Measurements from ENCODE around the gene SBNO1. TPM values are rescaled to one million over a fixed set of nuclear protein-coding genes. Genes with fewer than 3 reads are reported as not detected.
"Not testable (repeated sequence)": the region's sequence is repeated elsewhere in the genome, so short reads cannot be mapped to it uniquely, and the experiment has no call there.

The SBNO1 gene
- 33.8 TPM for polyA plus RNA-seq (2013, experiment 1 of 4)
- polyA plus RNA-seq (2013, experiment 2 of 4), result 39.9 TPM
- 24.1 TPM for polyA plus RNA-seq (2013, experiment 3 of 4)
- polyA plus RNA-seq (2013, experiment 4 of 4), result 27.3 TPM

DNA sequence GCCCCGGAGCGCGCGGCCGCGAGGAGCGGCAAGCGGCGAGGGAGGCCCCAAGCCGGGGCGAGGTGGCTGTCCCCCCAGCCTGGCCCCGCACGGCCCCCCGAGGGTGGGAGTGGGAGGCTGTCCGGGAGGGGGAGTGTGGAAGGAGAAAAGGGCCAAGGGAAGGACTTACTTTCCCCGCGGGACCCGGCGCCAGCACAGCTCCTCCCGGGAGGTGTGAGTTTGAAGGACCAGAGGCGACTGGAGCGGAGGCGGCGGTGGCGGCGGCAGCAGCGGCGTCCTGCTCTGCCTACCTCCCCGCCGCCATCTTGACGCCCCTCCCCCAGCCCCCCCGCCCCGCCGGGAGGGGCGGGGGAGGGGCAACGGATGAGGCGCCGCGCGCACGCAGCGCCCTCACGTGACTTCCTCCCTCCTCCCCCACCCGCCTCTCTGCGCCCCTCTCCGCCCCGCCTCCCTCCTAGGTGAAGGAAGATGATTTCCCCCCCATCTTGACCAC, at the start of gene SBNO1:
TSS of gene SBNO1 (minus strand) at position 316 of the 493 bp plus-strand sequence. CDS start 14,406 bp downstream, outside the sequence.
- Histone ChIP-seq H3K9me3 (ENCODE audit: control insufficient read depth, low read length) (no peaks in the 10 kb centered on the region), H3K4me1 (ENCODE audit: control insufficient read depth, insufficient read depth, low read length) (peaks cover 6% of the 10 kb centered on the region), H3K27ac (ENCODE audit: insufficient read depth, low read depth, low read length, poor library complexity, severe bottlenecking) (peak within 1 kb of the TSS; percentile 94), H3K36me3 (ENCODE audit: control insufficient read depth, insufficient read depth, low read length) (no peaks in the 10 kb centered on the region), H3K4me3 (ENCODE audit: insufficient read depth, low read depth, low read length) (peak within 1 kb of the TSS; percentile 92), H3K27me3 (ENCODE audit: control insufficient read depth, insufficient read depth, low read length, poor library complexity, severe bottlenecking) (no peaks in the 10 kb centered on the region)
- WGBS, 2 experiments, result 0 to 1% methylated on average over 33 to 43 of the region's 47 CpGs

DNA sequence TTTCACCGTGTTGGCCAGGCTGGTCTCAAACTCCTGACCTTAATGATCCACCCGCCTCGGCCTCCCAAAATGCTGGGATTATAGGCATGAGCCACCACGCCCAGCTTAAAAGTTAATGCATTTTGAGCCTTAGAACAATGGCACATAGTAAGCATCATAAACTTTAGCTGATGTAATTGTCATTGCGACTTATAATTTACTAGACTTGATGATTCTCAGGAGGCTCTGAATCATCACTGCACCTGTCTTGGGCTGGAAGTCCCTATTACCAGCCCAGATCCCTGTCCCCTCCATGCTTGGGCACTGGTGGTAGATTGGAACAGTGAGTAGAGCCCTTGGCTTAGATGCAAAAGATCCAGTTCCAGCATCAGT, 45.4 kb upstream of the SBNO1 start:
- no peaks in the 10 kb centered on the region for H3K4me1 ChIP-seq (ENCODE audit: control insufficient read depth, insufficient read depth, low read length)
- H3K27me3 ChIP-seq (ENCODE audit: control insufficient read depth, insufficient read depth, low read length, poor library complexity, severe bottlenecking), result no peaks in the 10 kb centered on the region
- no peaks in the 10 kb centered on the region for H3K9me3 ChIP-seq (ENCODE audit: control insufficient read depth, low read length)
- no peak overlapping the region for H3K27ac ChIP-seq (ENCODE audit: insufficient read depth, low read depth, low read length, poor library complexity, severe bottlenecking)
- H3K4me3 ChIP-seq (ENCODE audit: insufficient read depth, low read depth, low read length), result no peak overlapping the region
- no peaks in the 10 kb centered on the region for H3K36me3 ChIP-seq (ENCODE audit: control insufficient read depth, insufficient read depth, low read length)
- 83 to 88% methylated on average over 5 of the region's 5 CpGs for WGBS, 2 experiments

DNA sequence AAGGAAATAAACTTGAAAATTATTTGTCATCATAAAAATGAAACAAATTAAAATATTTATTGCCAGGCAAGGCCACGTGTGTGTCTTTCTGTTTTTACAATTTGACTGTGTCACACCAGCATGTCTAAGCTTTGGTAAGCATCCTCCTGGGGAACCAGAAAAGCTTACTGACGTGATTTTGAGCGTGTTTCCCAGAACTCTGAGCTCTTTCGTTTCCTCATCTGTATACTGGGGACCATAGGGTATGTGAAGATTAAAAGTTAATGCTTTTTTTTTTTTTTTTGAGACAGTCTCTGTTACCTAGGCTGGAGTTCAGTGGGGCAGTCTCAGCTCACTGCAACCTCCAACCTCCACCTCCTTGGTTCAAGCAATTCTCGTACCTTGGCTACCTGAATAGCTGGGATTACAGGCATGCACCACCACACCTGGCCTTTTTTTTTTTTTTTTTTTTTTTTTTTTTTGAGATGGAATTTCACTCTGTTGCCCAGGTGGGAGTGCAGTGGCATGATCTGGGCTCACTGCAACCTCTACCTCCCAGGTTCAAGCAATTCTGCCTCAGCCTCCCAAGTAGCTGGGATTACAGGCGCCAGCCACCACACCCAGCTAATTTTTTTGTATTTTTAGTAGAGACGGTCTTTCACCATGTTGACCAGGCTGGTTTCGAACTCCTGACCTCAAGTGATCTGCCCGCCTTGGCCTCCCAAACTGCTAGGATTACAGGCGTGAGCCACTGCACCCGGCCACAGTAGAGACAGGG, 44.8 kb upstream of the SBNO1 start:
- H3K36me3 ChIP-seq (ENCODE audit: control insufficient read depth, insufficient read depth, low read length); H3K9me3 ChIP-seq (ENCODE audit: control insufficient read depth, low read length); H3K4me3 ChIP-seq (ENCODE audit: insufficient read depth, low read depth, low read length); H3K27me3 ChIP-seq (ENCODE audit: control insufficient read depth, insufficient read depth, low read length, poor library complexity, severe bottlenecking); H3K4me1 ChIP-seq (ENCODE audit: control insufficient read depth, insufficient read depth, low read length); H3K27ac ChIP-seq (ENCODE audit: insufficient read depth, low read depth, low read length, poor library complexity, severe bottlenecking): not testable (repeated sequence)
- 93% methylated on average over 11 of the region's 11 CpGs for WGBS, 2 experiments

DNA sequence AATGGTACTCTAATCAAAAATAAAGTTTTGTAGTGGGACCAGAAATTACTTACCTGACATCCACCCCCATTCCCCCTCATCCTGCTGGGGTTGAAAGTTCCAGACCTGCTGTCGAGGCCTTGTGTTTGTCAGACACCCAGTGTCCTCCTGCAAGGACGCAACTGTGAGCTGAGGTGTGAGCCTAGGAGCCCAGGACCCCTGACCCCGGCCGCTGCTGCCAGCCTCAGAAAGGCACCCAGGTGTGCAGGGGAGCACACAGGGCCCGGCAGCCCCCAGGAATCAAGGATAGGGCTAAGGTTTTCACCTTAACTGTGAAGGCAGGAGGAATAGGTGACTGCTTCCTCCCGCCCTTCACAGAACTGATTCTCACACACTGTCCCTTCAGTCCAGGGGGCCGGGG, 44.0 kb upstream of the SBNO1 start:
- H3K4me3 ChIP-seq (ENCODE audit: insufficient read depth, low read depth, low read length); H3K36me3 ChIP-seq (ENCODE audit: control insufficient read depth, insufficient read depth, low read length); H3K27me3 ChIP-seq (ENCODE audit: control insufficient read depth, insufficient read depth, low read length, poor library complexity, severe bottlenecking); H3K27ac ChIP-seq (ENCODE audit: insufficient read depth, low read depth, low read length, poor library complexity, severe bottlenecking); H3K4me1 ChIP-seq (ENCODE audit: control insufficient read depth, insufficient read depth, low read length); H3K9me3 ChIP-seq (ENCODE audit: control insufficient read depth, low read length): not testable (repeated sequence)
- WGBS, 2 experiments, result 93 to 95% methylated on average over 5 to 7 of the region's 7 CpGs

DNA sequence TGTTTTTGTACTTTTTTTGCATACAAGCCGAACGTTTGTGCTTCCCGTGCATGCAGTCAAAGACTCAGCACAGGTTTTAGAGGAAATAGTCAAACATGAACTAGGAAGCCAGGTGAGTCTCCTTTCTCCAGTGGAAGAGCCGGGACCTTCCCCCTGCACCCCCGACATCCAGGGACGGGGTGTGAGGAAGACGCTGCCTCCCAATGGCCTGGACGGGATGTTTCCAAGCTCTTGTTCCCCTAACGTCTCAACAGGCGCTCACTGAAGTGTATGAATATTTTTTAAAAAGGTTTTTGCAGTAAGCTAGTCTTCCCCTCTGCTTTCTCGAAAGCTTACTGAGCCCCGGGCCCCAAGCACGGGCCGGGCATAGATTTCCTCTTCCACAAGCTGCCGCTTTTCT, 43.3 kb upstream of the SBNO1 start:
- H3K27ac ChIP-seq (ENCODE audit: insufficient read depth, low read depth, low read length, poor library complexity, severe bottlenecking); H3K4me1 ChIP-seq (ENCODE audit: control insufficient read depth, insufficient read depth, low read length); H3K4me3 ChIP-seq (ENCODE audit: insufficient read depth, low read depth, low read length); H3K36me3 ChIP-seq (ENCODE audit: control insufficient read depth, insufficient read depth, low read length); H3K27me3 ChIP-seq (ENCODE audit: control insufficient read depth, insufficient read depth, low read length, poor library complexity, severe bottlenecking); H3K9me3 ChIP-seq (ENCODE audit: control insufficient read depth, low read length): not testable (repeated sequence)
- 80 to 86% methylated on average over 7 to 15 of the region's 15 CpGs for WGBS, 2 experiments

DNA sequence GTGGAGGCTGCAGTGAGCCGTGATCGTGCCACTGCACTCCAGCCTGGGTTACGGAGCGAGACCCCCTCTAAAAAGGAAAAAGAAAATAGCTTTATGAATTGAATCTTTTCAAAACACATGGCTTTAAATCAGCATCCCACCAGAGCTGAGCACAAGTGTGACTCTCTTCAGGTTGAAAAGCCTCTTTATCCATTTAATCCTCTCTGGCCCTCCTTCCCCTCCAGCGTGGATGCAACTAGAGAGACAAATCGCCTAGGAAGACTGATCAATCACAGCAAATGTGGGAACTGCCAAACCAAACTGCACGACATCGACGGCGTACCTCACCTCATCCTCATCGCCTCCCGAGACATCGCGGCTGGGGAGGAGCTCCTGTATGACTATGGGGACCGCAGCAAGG, 42.6 kb upstream of the SBNO1 start:
- not testable (repeated sequence) for H3K27me3 ChIP-seq (ENCODE audit: control insufficient read depth, insufficient read depth, low read length, poor library complexity, severe bottlenecking); H3K9me3 ChIP-seq (ENCODE audit: control insufficient read depth, low read length); H3K4me3 ChIP-seq (ENCODE audit: insufficient read depth, low read depth, low read length); H3K27ac ChIP-seq (ENCODE audit: insufficient read depth, low read depth, low read length, poor library complexity, severe bottlenecking); H3K36me3 ChIP-seq (ENCODE audit: control insufficient read depth, insufficient read depth, low read length); H3K4me1 ChIP-seq (ENCODE audit: control insufficient read depth, insufficient read depth, low read length)
- WGBS, 2 experiments, result 94 to 97% methylated on average over 9 to 13 of the region's 15 CpGs

DNA sequence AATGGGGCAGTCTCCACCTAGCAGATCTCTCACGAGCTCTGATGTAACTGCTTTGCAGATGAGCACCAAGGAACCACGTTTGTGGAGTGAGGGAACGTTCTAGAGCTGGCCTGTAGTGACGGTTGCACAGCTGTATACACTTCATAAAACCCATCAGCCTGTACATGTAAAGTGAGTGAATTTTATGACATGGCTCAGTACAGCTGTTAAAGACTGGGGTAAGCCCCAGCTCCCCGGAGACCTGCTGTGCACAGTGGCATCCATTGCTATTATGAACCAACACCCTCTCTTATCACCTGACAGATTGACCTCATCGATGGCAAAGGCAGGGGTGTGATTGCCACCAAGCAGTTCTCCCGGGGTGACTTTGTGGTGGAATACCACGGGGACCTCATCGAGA, 39.9 kb upstream of the SBNO1 start:
- Histone ChIP-seq H3K9me3 (ENCODE audit: control insufficient read depth, low read length) (no peaks in the 10 kb centered on the region), H3K4me3 (ENCODE audit: insufficient read depth, low read depth, low read length) (no peak overlapping the region), H3K27me3 (ENCODE audit: control insufficient read depth, insufficient read depth, low read length, poor library complexity, severe bottlenecking) (no peaks in the 10 kb centered on the region), H3K4me1 (ENCODE audit: control insufficient read depth, insufficient read depth, low read length) (no peaks in the 10 kb centered on the region), H3K27ac (ENCODE audit: insufficient read depth, low read depth, low read length, poor library complexity, severe bottlenecking) (no peak overlapping the region), H3K36me3 (ENCODE audit: control insufficient read depth, insufficient read depth, low read length) (peaks cover 10% of the 10 kb centered on the region)
- WGBS, 2 experiments, result 96 to 97% methylated on average over 9 of the region's 9 CpGs

DNA sequence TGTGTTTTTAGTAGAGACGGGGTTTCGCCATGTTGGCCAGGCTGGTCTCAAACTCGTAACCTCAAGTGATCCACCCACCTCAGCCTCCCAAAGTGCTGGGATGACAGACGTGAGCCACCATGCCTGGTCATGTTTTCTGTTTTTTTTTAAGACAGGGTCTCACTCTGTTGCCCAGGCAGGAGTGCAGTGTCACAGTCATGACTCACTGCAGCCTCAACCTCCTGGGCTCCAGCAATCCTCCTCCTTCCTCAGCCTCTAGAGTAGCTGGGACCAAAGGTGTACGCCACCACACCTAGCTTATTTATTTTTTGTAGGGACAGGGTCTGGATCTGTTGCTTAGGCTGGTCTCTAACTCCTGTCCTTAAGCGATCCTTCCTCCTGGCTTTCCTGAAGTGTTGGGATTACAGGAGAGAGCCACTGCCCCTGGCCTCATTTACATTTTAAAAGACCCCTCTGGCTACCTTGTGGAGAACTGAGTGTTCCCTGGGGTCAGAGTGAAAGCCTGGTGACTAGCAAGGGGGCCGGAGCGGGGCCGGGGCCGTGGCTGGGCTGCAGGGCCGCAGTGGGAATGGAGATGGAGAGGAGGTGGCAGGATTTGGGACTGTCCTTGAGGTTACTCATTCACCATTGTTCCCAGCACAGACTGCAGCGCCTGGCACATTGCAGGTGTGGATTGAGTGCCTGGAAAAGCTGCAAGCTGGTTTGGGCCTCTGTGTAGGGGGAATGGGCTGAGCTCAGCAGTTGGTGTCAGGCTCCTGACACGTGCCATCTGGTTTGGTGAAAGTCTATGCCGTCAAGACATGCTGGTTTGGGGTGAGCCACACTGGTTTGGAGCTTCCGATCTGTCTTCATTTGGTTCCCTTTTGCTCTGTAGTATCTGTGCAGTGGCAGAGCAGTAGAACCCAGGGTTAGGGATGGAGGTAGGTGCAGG, 37.4 kb upstream of the SBNO1 start:
- Histone ChIP-seq H3K27me3 (ENCODE audit: control insufficient read depth, insufficient read depth, low read length, poor library complexity, severe bottlenecking) (no peaks in the 10 kb centered on the region), H3K9me3 (ENCODE audit: control insufficient read depth, low read length) (no peaks in the 10 kb centered on the region), H3K27ac (ENCODE audit: insufficient read depth, low read depth, low read length, poor library complexity, severe bottlenecking) (no peak overlapping the region), H3K4me1 (ENCODE audit: control insufficient read depth, insufficient read depth, low read length) (no peaks in the 10 kb centered on the region), H3K36me3 (ENCODE audit: control insufficient read depth, insufficient read depth, low read length) (peaks cover 19% of the 10 kb centered on the region), H3K4me3 (ENCODE audit: insufficient read depth, low read depth, low read length) (no peak overlapping the region)
- WGBS, 2 experiments, result 30% methylated on average over 15 of the region's 15 CpGs

DNA sequence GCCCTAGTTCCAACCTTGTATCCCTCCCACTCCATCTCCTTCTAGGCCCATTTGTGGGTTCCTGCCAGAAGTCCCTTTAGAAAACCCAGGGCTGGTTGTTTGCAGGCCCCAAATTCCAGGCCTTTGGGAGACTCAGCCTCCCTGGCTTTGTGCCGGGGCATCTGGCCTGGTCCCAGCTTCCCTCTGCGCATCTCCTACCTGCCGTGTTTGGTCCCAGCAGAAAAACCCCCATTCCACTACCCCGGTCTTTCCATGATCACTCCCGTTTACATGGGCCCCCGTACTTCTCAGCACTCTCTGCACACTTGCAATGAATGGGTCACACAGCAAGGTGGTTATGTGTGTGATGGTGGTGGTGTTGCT, 34.6 kb upstream of the SBNO1 start:
- Histone ChIP-seq H3K4me3 (ENCODE audit: insufficient read depth, low read depth, low read length) (no peak overlapping the region), H3K4me1 (ENCODE audit: control insufficient read depth, insufficient read depth, low read length) (no peaks in the 10 kb centered on the region), H3K36me3 (ENCODE audit: control insufficient read depth, insufficient read depth, low read length) (peaks cover 24% of the 10 kb centered on the region), H3K27ac (ENCODE audit: insufficient read depth, low read depth, low read length, poor library complexity, severe bottlenecking) (no peak overlapping the region), H3K9me3 (ENCODE audit: control insufficient read depth, low read length) (no peaks in the 10 kb centered on the region), H3K27me3 (ENCODE audit: control insufficient read depth, insufficient read depth, low read length, poor library complexity, severe bottlenecking) (no peaks in the 10 kb centered on the region)
- WGBS, 2 experiments, result 94 to 98% methylated on average over 6 of the region's 6 CpGs

DNA sequence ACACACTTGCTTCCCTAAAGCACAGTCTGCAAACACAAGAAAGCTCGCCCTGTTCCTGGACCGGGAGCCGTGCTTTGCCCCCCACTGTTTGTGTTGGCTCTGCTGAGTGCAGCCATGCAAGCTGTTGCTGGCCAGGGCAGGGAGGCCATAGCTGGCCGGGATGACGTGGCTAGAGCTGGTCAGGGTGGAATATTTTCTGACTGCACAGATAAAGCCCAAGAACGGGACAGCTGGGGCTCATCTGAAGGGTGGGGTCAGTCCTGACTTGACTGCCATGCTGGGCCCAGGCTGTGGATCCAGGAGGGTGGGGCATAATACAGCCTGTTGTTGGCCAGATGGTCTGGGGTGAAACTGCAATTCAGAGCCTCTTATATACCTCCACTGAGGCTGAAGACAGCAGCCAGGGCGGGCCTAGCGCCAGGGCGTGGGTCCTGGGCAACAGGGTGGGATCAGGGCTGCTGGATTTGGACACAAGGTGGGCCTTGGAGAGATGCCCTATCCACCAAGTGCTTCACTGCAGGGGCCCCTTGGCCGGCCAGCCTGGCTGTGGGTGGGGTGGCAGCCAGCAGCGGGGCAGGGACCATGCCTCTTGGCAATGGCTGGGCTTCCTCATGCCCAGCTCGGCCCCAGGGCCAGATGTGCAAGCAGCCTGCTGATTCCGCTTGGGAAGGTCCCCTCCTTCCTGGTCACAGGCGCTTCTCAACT, 34.1 kb upstream of the SBNO1 start:
- Histone ChIP-seq H3K36me3 (ENCODE audit: control insufficient read depth, insufficient read depth, low read length) (peaks cover 19% of the 10 kb centered on the region), H3K4me1 (ENCODE audit: control insufficient read depth, insufficient read depth, low read length) (no peaks in the 10 kb centered on the region), H3K9me3 (ENCODE audit: control insufficient read depth, low read length) (no peaks in the 10 kb centered on the region), H3K27ac (ENCODE audit: insufficient read depth, low read depth, low read length, poor library complexity, severe bottlenecking) (no peak overlapping the region), H3K27me3 (ENCODE audit: control insufficient read depth, insufficient read depth, low read length, poor library complexity, severe bottlenecking) (no peaks in the 10 kb centered on the region), H3K4me3 (ENCODE audit: insufficient read depth, low read depth, low read length) (no peak overlapping the region)
- 92 to 93% methylated on average over 14 of the region's 14 CpGs for WGBS, 2 experiments

Data from ectodermal cell (in vitro differentiated cells).